NCI-H2196 (cell line): ENCODE data around the gene MZT2B.
"Not testable (repeated sequence)": the region's sequence is repeated elsewhere in the genome, so short reads cannot be mapped to it uniquely, and the experiment has no call there.

Source experiments
- DNase-seq: peaks from one replicate; lab custom pipeline; 2025; ENCODE audit not compliant: unreplicated experiment; lab: John Stamatoyannopoulos, UW

Gene MZT2B

GRCh38 chr2:130181880-130182682 is at the start of gene MZT2B:
MZT2B (plus strand) TSS chr2:130182262; CDS start chr2:130182283, 21 bp downstream.
- DNase-seq = peak; percentile 91

- no peak for DNase-seq
These were observed 46.1 kb upstream of the MZT2B start for GRCh38 chr2:130135692-130136541.

- DNase-seq = not testable (repeated sequence)
These were observed 45.5 kb upstream of the MZT2B start for GRCh38 chr2:130136546-130136945.

GRCh38 chr2:130137118-130137517 is 44.9 kb upstream of the MZT2B start:
- not testable (repeated sequence) for DNase-seq

- not testable (repeated sequence) for DNase-seq
These were observed 43.7 kb upstream of the MZT2B start for GRCh38 chr2:130138326-130138725.

- DNase-seq = peak; percentile 75
These were observed 43.2 kb upstream of the MZT2B start for GRCh38 chr2:130138841-130139251.

- peak; percentile 57 for DNase-seq
These were observed 42.5 kb upstream of the MZT2B start for GRCh38 chr2:130139331-130140280.

GRCh38 chr2:130140516-130140915 is 41.5 kb upstream of the MZT2B start:
- DNase-seq = not testable (repeated sequence)

- DNase-seq = not testable (repeated sequence)
These were observed 41.1 kb upstream of the MZT2B start for GRCh38 chr2:130141002-130141401.

- not testable (repeated sequence) for DNase-seq
These were observed 40.3 kb upstream of the MZT2B start for GRCh38 chr2:130141645-130142370.

- DNase-seq = not testable (repeated sequence)
These were observed 39.4 kb upstream of the MZT2B start for GRCh38 chr2:130142396-130143265.

- not testable (repeated sequence) for DNase-seq
These were observed 38.6 kb upstream of the MZT2B start for GRCh38 chr2:130143266-130144039.

GRCh38 chr2:130145006-130145414 is 37.1 kb upstream of the MZT2B start, which contains the start of gene CCDC74B:
CCDC74B (minus strand) TSS chr2:130145112; CDS start chr2:130144996, 116 bp downstream.
- peak; percentile 80 for DNase-seq

GRCh38 chr2:130148515-130148914 is 33.5 kb upstream of the MZT2B start:
- DNase-seq = not testable (repeated sequence)

GRCh38 chr2:130150181-130151144 is 31.6 kb upstream of the MZT2B start:
- DNase-seq = no peak

- DNase-seq = not testable (repeated sequence)
These were observed 30.9 kb upstream of the MZT2B start for GRCh38 chr2:130151145-130151512.
